Peyer's patch (tissue), 4 donors: ENCODE data around the gene PPP1R13B. TPM values are rescaled to one million over a fixed set of nuclear protein-coding genes. Genes with fewer than 3 reads are reported as not detected.

Source experiments
- DNase-seq, 3 donors: peaks; one replicate each; pipeline ENCODE4 v3.0.0-alpha.2; 2017 to 2019
- H3K27ac ChIP-seq, 4 donors: fragments of 200-600 bp; sonication (generic); one replicate each; pipeline ENCODE4 v1.5.1; 2016 to 2019
- H3K27me3 ChIP-seq, 2 donors: fragments of 200-600 bp; sonication (generic); one replicate each; pipeline ENCODE4 v1.5.1; 2019
- H3K36me3 ChIP-seq, 3 donors: fragments of 200-600 bp; sonication (generic); one replicate each; pipeline ENCODE4 v1.5.1; 2016 to 2019
- H3K4me1 ChIP-seq, 4 donors: fragments of 200-600 bp; sonication (generic); one replicate each; pipeline ENCODE4 v1.5.1; 2016 to 2019
- H3K4me3 ChIP-seq, 4 donors: fragments of 200-600 bp; sonication (generic); 1 replicate in 3 of 4; 2 replicates in 1 of 4; pipeline ENCODE4 v1.5.1; 2016 to 2019; ENCODE audit warnings: mild to moderate bottlenecking in 1 of 4
- H3K9me3 ChIP-seq, 4 donors: fragments of 200-600 bp; sonication (generic); one replicate each; pipeline ENCODE4 v1.5.1; 2016 to 2019; ENCODE audit warnings: mild to moderate bottlenecking in 1 of 4
- POLR2A ChIP-seq, 2 donors: fragments of 450-650 bp; IDR thresholded peaks; one replicate each; pipeline ENCODE4 v1.5.1; 2017; ENCODE audit warnings: antibody characterized with exemption in 2 of 2, mild to moderate bottlenecking in 2 of 2, moderate library complexity in 2 of 2
- total RNA-seq, 4 donors: library from RNA; depleted of rRNA; stranded (reverse); fragments of >200 nt; gene quantifications; one replicate each; pipeline ENCODE4 v1.1.0, GENCODE V29; 2016
- TF ChIP-seq, protein P1 (sequence below), 6 experiments: fragments of 450-650 bp in 4 of 6; fragments of 200-600 bp in 2 of 6; sonication (generic) in 1 of 6; IDR thresholded peaks; one replicate each; pipeline ENCODE4 v1.5.1; 2017 to 2019; ENCODE audit warnings: antibody characterized with exemption in 6 of 6, mild to moderate bottlenecking in 3 of 6, moderate library complexity in 1 of 6

The PPP1R13B gene
- total RNA-seq, 4 donors from 2014 or later = 30.5 to 78.3 (median 54.0) TPM

DNA sequence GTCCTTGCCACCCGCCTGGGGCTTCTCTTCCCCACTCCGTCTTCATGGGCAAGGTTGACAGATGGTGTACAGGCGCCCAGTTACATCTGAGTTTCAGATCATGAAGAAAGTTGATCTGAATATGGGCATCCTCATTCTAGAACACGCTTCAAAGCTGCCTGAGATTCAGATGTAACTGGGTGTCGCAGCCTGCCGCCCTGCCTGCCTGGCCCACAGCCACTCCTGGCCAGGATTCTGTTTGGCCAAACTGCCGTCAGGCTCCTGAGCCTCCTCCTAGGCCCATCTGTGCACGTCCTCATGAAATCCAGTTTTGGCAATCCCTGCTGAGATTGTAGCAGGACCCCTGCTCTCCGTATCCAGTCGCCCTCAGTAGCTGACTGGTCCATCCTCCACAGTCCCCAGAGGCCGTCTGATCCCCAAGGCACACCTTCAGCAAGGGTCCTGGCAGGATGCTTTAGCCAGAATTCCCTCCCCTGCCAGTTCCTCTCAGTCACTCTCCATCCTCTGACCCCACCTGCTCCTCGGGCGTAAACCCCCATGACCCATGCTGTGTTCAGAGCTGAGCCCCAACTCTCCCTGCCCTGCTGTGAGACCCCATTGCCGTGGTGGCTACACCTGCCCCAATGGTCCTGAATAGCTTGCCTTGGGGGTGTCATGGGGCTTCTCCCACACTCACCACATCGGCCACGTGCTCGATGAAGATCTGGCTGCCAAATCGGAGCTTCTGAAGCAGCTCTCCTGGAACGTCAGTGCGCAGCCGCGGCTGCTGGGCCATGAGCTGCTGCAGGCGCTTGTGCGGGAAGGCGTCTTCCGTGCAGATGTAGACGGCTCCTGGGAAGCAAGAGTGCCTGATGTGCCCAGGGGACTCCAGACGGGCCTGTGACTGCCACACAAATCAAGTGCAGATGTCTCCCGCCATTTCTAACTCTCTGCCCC, 144.6 kb downstream of the PPP1R13B start:
- TF ChIP-seq, protein P1, sequence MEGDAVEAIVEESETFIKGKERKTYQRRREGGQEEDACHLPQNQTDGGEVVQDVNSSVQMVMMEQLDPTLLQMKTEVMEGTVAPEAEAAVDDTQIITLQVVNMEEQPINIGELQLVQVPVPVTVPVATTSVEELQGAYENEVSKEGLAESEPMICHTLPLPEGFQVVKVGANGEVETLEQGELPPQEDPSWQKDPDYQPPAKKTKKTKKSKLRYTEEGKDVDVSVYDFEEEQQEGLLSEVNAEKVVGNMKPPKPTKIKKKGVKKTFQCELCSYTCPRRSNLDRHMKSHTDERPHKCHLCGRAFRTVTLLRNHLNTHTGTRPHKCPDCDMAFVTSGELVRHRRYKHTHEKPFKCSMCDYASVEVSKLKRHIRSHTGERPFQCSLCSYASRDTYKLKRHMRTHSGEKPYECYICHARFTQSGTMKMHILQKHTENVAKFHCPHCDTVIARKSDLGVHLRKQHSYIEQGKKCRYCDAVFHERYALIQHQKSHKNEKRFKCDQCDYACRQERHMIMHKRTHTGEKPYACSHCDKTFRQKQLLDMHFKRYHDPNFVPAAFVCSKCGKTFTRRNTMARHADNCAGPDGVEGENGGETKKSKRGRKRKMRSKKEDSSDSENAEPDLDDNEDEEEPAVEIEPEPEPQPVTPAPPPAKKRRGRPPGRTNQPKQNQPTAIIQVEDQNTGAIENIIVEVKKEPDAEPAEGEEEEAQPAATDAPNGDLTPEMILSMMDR (IDR thresholded peaks at IDR 0.05) = no peak
- TF ChIP-seq POLR2A (IDR thresholded peaks at IDR 0.05) = no peak
- Histone ChIP-seq H3K36me3 (peaks cover 0 to 67% (median 0%) of the 10 kb centered on the region in 3 donors), H3K4me1 (peaks cover 0 to 11% (median 9%) of the 10 kb centered on the region in 4 donors), H3K27ac (no peak overlapping the region), H3K27me3 (no peaks in the 10 kb centered on the region), H3K9me3 (no peaks in the 10 kb centered on the region), H3K4me3 (no peak overlapping the region)
- DNase-seq = no peak

DNA sequence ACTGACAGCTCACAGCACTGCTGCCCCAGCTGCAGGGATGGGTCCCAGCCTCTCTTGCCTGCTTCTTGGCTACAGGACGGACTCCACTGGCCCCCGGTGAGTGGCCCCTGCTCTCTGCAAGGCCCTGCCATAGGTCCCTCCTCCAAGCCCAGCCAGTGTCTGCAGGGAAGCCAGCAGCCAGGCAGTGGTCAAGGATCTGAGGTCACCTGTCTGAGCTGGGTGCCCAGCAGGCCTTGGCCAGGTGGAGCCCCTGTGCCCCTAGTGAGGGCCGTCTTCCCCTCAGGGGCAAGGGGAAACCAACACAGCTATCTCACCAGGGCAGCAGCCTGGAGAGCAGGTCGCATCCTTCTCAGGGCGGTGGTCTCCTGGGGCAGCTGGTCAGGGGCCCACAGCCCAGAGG, 145.3 kb downstream of the PPP1R13B start:
- H3K4me1 ChIP-seq = peaks cover 0 to 17% (median 9%) of the 10 kb centered on the region in 4 donors

DNA sequence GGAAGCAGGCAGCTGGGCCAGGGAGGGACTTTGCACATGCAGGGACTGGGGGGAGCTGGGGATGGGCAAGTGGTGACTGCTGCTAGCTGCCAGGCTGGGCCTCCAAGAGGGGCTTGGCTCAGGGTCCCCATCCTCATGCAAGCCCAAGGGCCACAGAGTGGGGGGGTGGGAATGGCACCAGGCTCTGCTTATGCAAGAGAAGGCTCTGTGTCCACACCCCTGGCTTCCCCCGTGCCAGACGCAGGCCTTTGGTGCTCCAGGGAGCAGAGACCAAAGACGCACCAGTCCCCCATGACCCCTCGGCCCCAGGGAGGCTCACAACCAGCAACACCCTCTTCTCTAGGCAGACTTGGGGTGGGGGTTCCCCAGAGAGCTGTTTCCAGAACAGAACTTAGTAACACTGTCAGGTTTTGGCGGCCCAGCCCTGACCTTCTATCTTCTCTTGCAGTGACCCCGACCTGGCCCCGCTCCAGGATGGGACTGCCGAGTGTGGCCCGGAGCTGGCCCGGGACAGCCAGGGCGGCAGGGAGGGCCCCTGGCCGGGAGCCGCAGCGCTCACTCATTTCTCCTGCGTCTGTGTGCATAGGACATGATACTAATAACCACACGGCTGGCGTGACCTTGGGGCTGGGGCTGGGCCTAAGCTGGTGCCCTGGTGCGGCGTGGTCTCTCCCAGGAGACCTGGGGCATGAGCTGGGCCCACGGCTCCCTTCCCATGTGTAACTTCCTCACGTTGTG, 146.5 kb downstream of the PPP1R13B start:
- Histone ChIP-seq H3K36me3 (peaks cover 0 to 75% (median 0%) of the 10 kb centered on the region in 3 donors), H3K27me3 (no peaks in the 10 kb centered on the region), H3K4me1 (peaks cover 0 to 29% (median 9%) of the 10 kb centered on the region in 4 donors), H3K27ac (no peak overlapping the region), H3K4me3 (no peak overlapping the region), H3K9me3 (no peaks in the 10 kb centered on the region)
- DNase-seq = peak in 1 of 3 donors; percentile 46
- TF ChIP-seq, protein P1 (IDR thresholded peaks at IDR 0.05) = no peak
- no peak for TF ChIP-seq POLR2A (IDR thresholded peaks at IDR 0.05)

More for the DNA sequence above, 145.3 kb downstream of the PPP1R13B start:
- no peak overlapping the region for H3K4me3 ChIP-seq
- DNase-seq = no peak
- no peaks in the 10 kb centered on the region for H3K27me3 ChIP-seq
- peaks cover 0 to 74% (median 0%) of the 10 kb centered on the region in 3 donors for H3K36me3 ChIP-seq
- H3K27ac ChIP-seq = no peak overlapping the region
- H3K9me3 ChIP-seq = no peaks in the 10 kb centered on the region
- TF ChIP-seq, protein P1 (IDR thresholded peaks at IDR 0.05) = no peak

DNA sequence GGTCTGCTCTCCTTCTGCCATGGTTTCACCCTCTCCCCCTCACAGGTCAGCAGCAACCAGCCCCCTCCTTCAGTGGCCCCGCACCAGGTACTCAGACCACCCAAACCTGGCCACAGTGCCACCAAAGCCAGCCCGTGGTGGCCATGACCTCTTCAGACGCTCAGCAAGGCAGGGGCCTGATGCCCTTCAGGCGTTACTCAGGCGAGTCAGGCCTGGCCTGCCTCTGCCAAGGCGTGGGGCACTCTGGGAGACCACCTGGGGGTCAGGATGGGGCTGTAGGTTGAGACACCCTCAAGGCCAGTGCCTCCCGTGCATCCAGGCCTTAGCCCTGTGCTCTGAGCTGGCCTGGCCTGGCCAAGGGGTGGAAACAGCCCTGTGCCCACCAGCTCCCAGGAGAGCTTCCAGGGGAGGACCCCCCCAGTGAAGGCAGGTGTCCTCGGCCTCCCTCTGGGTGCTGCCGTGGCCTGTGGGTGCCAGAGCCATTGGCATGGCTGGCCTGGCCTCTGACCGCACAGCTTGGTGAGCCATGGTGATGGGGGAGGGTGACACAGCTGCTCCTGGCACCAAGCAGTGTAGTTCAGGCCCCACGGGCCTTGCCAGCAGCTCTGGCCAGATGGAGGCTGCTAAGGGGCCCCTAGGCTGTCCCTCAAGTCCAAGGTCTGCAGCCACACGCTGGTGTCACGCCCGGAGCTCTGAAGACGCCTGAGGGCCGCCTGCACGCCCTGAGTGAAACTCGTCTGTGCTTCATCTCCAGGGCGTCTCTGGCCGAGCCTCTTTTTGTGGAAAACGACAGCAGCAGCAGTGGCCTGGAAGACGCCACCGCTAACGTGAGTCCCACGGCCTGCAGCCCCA, 147.2 kb downstream of the PPP1R13B start:
- Histone ChIP-seq H3K27ac (no peak overlapping the region), H3K9me3 (no peaks in the 10 kb centered on the region), H3K36me3 (peaks cover 0 to 77% (median 0%) of the 10 kb centered on the region in 3 donors), H3K27me3 (no peaks in the 10 kb centered on the region), H3K4me3 (no peak overlapping the region), H3K4me1 (peaks cover 0 to 33% (median 9%) of the 10 kb centered on the region in 4 donors)
- DNase-seq = peak in 1 of 3 donors; percentile 47
- TF ChIP-seq, protein P1 (IDR thresholded peaks at IDR 0.05) = no peak
- no peak for TF ChIP-seq POLR2A (IDR thresholded peaks at IDR 0.05)

DNA sequence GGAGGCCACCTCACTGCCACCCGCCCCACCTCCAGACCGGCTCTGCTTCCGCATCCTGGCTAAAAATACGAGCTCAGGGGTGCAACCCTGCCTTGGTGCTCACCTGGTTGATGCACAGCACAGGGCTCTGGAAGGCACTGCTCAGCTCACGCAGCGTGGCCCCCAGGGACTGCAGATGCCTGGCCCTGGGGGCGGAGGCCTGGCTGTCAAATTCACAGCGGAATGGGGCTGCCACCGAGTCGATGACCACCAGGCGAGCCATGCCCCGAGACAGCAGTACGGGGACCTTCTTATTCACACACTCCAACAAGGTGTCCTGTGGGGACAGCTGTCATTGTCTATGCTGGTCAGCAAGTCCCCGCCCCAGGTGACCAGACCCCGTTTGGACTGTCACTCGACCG, 148.1 kb downstream of the PPP1R13B start:
- Histone ChIP-seq H3K27ac (peak overlapping the region in 2 of 4 donors; percentile 47 to 48), H3K9me3 (no peaks in the 10 kb centered on the region), H3K27me3 (no peaks in the 10 kb centered on the region), H3K36me3 (peaks cover 0 to 83% (median 0%) of the 10 kb centered on the region in 3 donors), H3K4me3 (no peak overlapping the region), H3K4me1 (peaks cover 0 to 33% (median 9%) of the 10 kb centered on the region in 4 donors)
- no peak for TF ChIP-seq POLR2A (IDR thresholded peaks at IDR 0.05)
- TF ChIP-seq, protein P1 (IDR thresholded peaks at IDR 0.05) = no peak
- DNase-seq = no peak
